HepG2 (cell line): ENCODE results near the gene IGFALS. TPM values are rescaled to one million over a fixed set of nuclear protein-coding genes. Genes with fewer than 3 reads are reported as not detected.

Experiments used
- ATAC-seq: fragments of 200-7000 bp; cut with Tn5 transposase; 3 replicates; pipeline ENCODE4 v1.9.1; 2020; ENCODE audit warnings: mild to moderate bottlenecking, moderate library complexity
- BruUV-seq: library from RNA; stranded (reverse); fragments of 400-500 nt; replicated peaks from 2 replicates; lab custom pipeline; 2021; lab: Mats Ljungman, UMichigan
- CTCF ChIA-PET: fragments of 300-600 bp; formaldehyde crosslinking; extraction: SDS; loops from one replicate; lab custom pipeline; 2021; ENCODE audit warnings: low total read pairs, inconsistent platforms, low intra/inter-chr PET ratio; lab: Yijun Ruan, JAX
- POLR2A ChIA-PET: fragments of 350-600 bp; sonication (Branson Sonifier 250); formaldehyde crosslinking; loops from one replicate; lab custom pipeline; 2020; ENCODE audit warnings: antibody characterized with exemption, inconsistent platforms; lab: Yijun Ruan, JAX
- DNase-seq: peaks from one replicate; pipeline ENCODE4 v3.0.0-alpha.2; 2015; ENCODE audit warnings: low spot score
- FAIRE-seq: peaks from 3 replicates; lab custom pipeline; 2011; peaks lifted over from hg19 to GRCh38; lab: Jason Lieb, UNC
- H2AFZ ChIP-seq: one replicate; pipeline ENCODE4 v1.6.1; 2011; ENCODE audit warnings: low read length, inconsistent platforms
- H3K27ac ChIP-seq: fragments of 300-600 bp; 3 replicates; pipeline ENCODE4 v1.8.0; 2011; ENCODE audit warnings: mixed run types, mild to moderate bottlenecking, mixed read lengths, low read length, inconsistent platforms; ENCODE audit not compliant: insufficient read depth; ENCODE audit errors: extremely low read length
- H3K27me3 ChIP-seq, 2 experiments: fragments of 200-600 bp in 1 of 2; 2 replicates in 1 of 2; 3 replicates in 1 of 2; pipeline versions ENCODE4 v1.6.0 to v1.8.0; 2011; ENCODE audit warnings: low read length in 2 of 2, mild to moderate bottlenecking in 2 of 2, moderate library complexity in 2 of 2, inconsistent platforms in 1 of 2; ENCODE audit not compliant: insufficient read depth in 2 of 2, control insufficient read depth in 1 of 2
- H3K36me3 ChIP-seq, 2 experiments: fragments of 200-600 bp in 1 of 2; replicated peaks in 1 of 2; 2 replicates in 1 of 2; 3 replicates in 1 of 2; pipeline versions ENCODE4 v1.5.1 to v1.8.0; 2011; ENCODE audit warnings: low read length in 2 of 2, inconsistent platforms in 1 of 2; ENCODE audit not compliant: insufficient read depth in 2 of 2, control insufficient read depth in 1 of 2
- H3K4me1 ChIP-seq: 2 replicates; pipeline ENCODE4 v1.5.1; 2012; ENCODE audit warnings: low read length, inconsistent platforms; ENCODE audit not compliant: insufficient read depth
- H3K4me2 ChIP-seq: 2 replicates; pipeline ENCODE4 v1.6.0; 2011; ENCODE audit warnings: low read depth, low read length, inconsistent platforms
- H3K4me3 ChIP-seq, 3 experiments: fragments of 200-600 bp in 1 of 3; sonication (generic), shearing (Covaris generic) in 1 of 3; replicated peaks in 1 of 3; 2 replicates each; pipeline ENCODE4 v1.5.1; 2011 to 2016; ENCODE audit warnings: low read length in 3 of 3, inconsistent platforms in 2 of 3, low read depth in 2 of 3, mild to moderate bottlenecking in 2 of 3, control low read depth in 1 of 3, mixed read lengths in 1 of 3; ENCODE audit not compliant: insufficient read depth in 1 of 3
- H3K79me2 ChIP-seq: one replicate; pipeline ENCODE4 v1.6.1; 2011; ENCODE audit warnings: low read length, inconsistent platforms; ENCODE audit not compliant: insufficient read depth
- H3K9ac ChIP-seq: 2 replicates; pipeline ENCODE4 v1.6.0; 2011; ENCODE audit warnings: mild to moderate bottlenecking, low read depth, low read length, inconsistent platforms; ENCODE audit not compliant: insufficient read depth
- H3K9me3 ChIP-seq: 2 replicates; pipeline ENCODE4 v1.5.1; 2012; ENCODE audit warnings: mild to moderate bottlenecking, low read length
- H4K20me1 ChIP-seq: 2 replicates; pipeline ENCODE4 v1.6.0; 2011; ENCODE audit warnings: inconsistent platforms, mild to moderate bottlenecking, low read length, moderate library complexity; ENCODE audit not compliant: insufficient read depth
- DRAP1 ChIP-seq: IDR thresholded peaks from 2 replicates; pipeline ENCODE4 v1.6.1; 2016; ENCODE audit warnings: missing genetic modification reagents, missing compliant biosample characterization
- FIP1L1 ChIP-seq: fragments of 200-400 bp; formaldehyde crosslinking; IDR thresholded peaks from 2 replicates; pipeline ENCODE4 v1.6.1; 2018; ENCODE audit warnings: low read depth, mild to moderate bottlenecking, low read length, moderate library complexity, borderline replicate concordance; ENCODE audit not compliant: insufficient read depth
- MTA1 ChIP-seq: sonication (generic); formaldehyde crosslinking; IDR thresholded peaks from 2 replicates; pipeline ENCODE4 v1.4.0; 2020; ENCODE audit warnings: missing genetic modification reagents, mild to moderate bottlenecking, borderline replicate concordance
- NRL ChIP-seq: sonication (generic); formaldehyde crosslinking; IDR thresholded peaks from 2 replicates; pipeline ENCODE4 v1.5.0; 2020; ENCODE audit warnings: missing genetic modification reagents, mild to moderate bottlenecking, moderate library complexity, borderline replicate concordance
- PAXIP1 ChIP-seq: sonication (generic); formaldehyde crosslinking; conservative IDR thresholded peaks from 2 replicates; pipeline ENCODE4 v1.4.0; 2020; ENCODE audit warnings: mild to moderate bottlenecking, missing genetic modification reagents, moderate library complexity
- POLR2G ChIP-seq: fragments of 200-400 bp; formaldehyde crosslinking; IDR thresholded peaks from 2 replicates; pipeline ENCODE4 v1.6.1; 2018; ENCODE audit warnings: mild to moderate bottlenecking, low read depth, low read length, moderate library complexity
- RNF219 ChIP-seq: sonication (generic); formaldehyde crosslinking; IDR thresholded peaks from 2 replicates; pipeline ENCODE4 v1.5.0; 2020; ENCODE audit warnings: mild to moderate bottlenecking, missing genetic modification reagents
- RXRA ChIP-seq: sonication (generic); formaldehyde crosslinking; IDR thresholded peaks from 2 replicates; pipeline ENCODE4 v1.5.1; 2020; ENCODE audit warnings: missing genetic modification reagents
- SNAPC2 ChIP-seq: sonication (generic); formaldehyde crosslinking; IDR thresholded peaks from 2 replicates; pipeline ENCODE4 v1.8.1; 2022; ENCODE audit warnings: mild to moderate bottlenecking, missing genetic modification reagents
- TFDP2 ChIP-seq: sonication (generic); formaldehyde crosslinking; IDR thresholded peaks from 2 replicates; pipeline ENCODE4 v1.4.0; 2020; ENCODE audit warnings: missing genetic modification reagents
- WGBS: methylation state at CpG from one replicate; pipeline ENCODE4 v1.1.6; 2017; ENCODE audit warnings: low lambda C conversion rate; 5-methylcytosine and 5-hydroxymethylcytosine counted together
- in situ Hi-C: cut with HindIII; loops from 2 replicates; pipeline ENCODE4 v1.10.0; 2017; ENCODE audit warnings: low pct_unique_long_range_greater_than_20kb; ENCODE audit not compliant: extremely low pct_ligation_motif_present
- intact Hi-C: fragments of 100-400 bp; cut with micrococcal nuclease; formaldehyde crosslinking; loops from one replicate; pipeline ENCODE4 v1.10.0; 2022; ENCODE audit not compliant: unreplicated experiment
- polyA plus RNA-seq, 8 experiments: library from polyadenylated mRNA; depleted of rRNA in 3 of 8; stranded (reverse) in 7 of 8; unstranded in 1 of 8; fragments of >200 nt; fragmentation: Illumina TruSeq in 4 of 8; extraction: Trizol in 4 of 8; gene quantifications; 2 replicates each; pipeline versions ENCODE4 v1.2.1 to v1.2.3, GENCODE V29; 2011 to 2016; ENCODE audit warnings: low read depth in 4 of 8, missing spikeins in 1 of 8, mixed read lengths in 1 of 8; ENCODE audit not compliant: insufficient read depth in 1 of 8
- total RNA-seq, 5 experiments: library from RNA; depleted of rRNA; stranded (reverse); fragments of >200 nt; fragmentation: Illumina TruSeq; extraction: Trizol; gene quantifications; 2 replicates each; pipeline ENCODE4 v1.2.3, GENCODE V29; 2016; ENCODE audit warnings: low read depth in 1 of 5

The IGFALS gene
- total and polyA plus RNA-seq, 2 of the 13 experiments (the other 11 are each of a cell fraction or from before 2014, with no cell fraction given), result 0.34 to 2.4 TPM

- Histone ChIP-seq H3K27me3 (no peaks in the 10 kb centered on the region), H3K9me3 (no peaks in the 10 kb centered on the region), H2AFZ (no peak overlapping the region), H3K4me1 (peaks cover 10% of the 10 kb centered on the region), H3K79me2 (no peaks in the 10 kb centered on the region), H4K20me1 (no peaks in the 10 kb centered on the region), H3K36me3 (peaks cover 10 to 44% of the 10 kb centered on the region in 2 experiments; a peak in 4 of 5 replicates), H3K4me3 (no peak overlapping the region), H3K9ac (no peak overlapping the region), H3K4me2 (no peak overlapping the region), H3K27ac (no peak overlapping the region)
- FAIRE-seq (no peak), DNase-seq (no peak), ATAC-seq (no peak)
- TF ChIP-seq RNF219 (CRISPR knock-in tag), result no peak
- TF ChIP-seq PAXIP1 (CRISPR knock-in tag), result no peak
- no peak for TF ChIP-seq NRL (CRISPR knock-in tag)
- TF ChIP-seq TFDP2, result no peak
- TF ChIP-seq SNAPC2, result no peak
- no peak for TF ChIP-seq RXRA (CRISPR knock-in tag)
- TF ChIP-seq FIP1L1, result no peak
- TF ChIP-seq MTA1 (CRISPR knock-in tag), result no peak
- no peak for TF ChIP-seq DRAP1
- no peak for TF ChIP-seq POLR2G
- BruUV-seq, result no TSS peak
- intact Hi-C loops, result no loop called here
- POLR2A ChIA-PET, result no interaction called here
- CTCF ChIA-PET, result no interaction called here
- 93% methylated on average over 12 of the region's 12 CpGs for WGBS
- in situ Hi-C loops, result no loop called here
Measured at GRCh38 chr16:1754204-1754603, 39.3 kb downstream of the IGFALS start.
